Frontal cortex (tissue), 4 donors: ENCODE data around the gene PRKD3. TPM values are rescaled to one million over a fixed set of nuclear protein-coding genes. Genes with fewer than 3 reads are reported as not detected.

Experiments used
- DNase-seq, 2 donors: peaks; one replicate each; pipeline ENCODE4 v3.0.0; 2012; ENCODE audit warnings: low spot score in 2 of 2
- FAIRE-seq: peaks from 2 replicates; lab custom pipeline; 2012; peaks lifted over from hg19 to GRCh38; lab: Jason Lieb, UNC
- total RNA-seq: library from RNA; depleted of rRNA; stranded (reverse); fragments of >200 nt; gene quantifications from one replicate; pipeline ENCODE4 v1.2.3, GENCODE V29; 2014
- donor health status: control.
- donor health status: control.
- donor health status: control.

Gene PRKD3
- total RNA-seq, 1 donor from 2014 or later: 24.1 TPM

DNA sequence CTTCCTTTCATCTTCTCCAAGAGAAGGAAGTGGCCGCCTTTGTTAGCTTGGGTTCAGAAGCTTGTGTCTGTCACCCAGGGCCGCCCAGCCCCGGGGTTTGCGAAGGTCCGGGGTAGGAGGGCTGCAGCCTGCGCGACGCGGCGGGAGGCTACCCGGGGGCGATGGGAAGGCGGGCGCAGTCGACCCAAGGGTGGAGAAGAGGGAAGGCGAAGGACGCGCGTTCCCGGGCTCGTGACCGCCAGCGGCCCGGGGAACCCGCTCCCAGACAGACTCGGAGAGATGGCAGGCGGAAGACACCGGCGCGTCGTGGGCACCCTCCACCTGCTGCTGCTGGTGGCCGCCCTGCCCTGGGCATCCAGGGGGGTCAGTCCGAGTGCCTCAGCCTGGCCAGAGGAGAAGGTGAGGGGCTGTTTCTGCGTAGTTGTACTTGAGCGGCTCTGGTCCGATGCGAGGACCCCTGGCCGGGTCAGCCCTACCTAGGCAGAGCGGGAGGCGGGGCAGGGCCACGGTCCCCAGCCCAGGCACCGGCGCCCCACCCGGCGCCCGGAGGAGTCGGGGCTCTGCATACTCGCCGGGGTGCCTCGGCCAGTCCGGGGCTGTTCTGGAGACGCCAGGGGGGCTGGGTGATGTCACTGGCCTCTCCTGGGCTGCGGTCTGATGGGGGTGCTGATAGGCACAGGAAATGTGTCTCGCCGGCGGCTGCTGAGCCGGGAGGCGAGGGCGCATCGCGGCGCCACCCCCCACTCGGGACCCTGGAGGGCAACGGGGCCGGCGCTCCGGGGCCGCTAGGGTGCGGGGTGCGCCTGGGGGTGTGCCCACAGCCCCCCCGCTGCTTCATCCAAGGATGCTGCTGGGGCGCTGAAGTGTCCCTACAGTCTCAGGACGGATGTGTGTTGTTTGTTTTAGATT is 20.1 kb upstream of the PRKD3 start, which contains the start of gene QPCT:
QPCT (plus strand) TSS at position 178 of the 909 bp plus-strand sequence; CDS start at position 280, 102 bp downstream.
- DNase-seq (peak; percentile 57 to 75), FAIRE-seq (no peak)

DNA sequence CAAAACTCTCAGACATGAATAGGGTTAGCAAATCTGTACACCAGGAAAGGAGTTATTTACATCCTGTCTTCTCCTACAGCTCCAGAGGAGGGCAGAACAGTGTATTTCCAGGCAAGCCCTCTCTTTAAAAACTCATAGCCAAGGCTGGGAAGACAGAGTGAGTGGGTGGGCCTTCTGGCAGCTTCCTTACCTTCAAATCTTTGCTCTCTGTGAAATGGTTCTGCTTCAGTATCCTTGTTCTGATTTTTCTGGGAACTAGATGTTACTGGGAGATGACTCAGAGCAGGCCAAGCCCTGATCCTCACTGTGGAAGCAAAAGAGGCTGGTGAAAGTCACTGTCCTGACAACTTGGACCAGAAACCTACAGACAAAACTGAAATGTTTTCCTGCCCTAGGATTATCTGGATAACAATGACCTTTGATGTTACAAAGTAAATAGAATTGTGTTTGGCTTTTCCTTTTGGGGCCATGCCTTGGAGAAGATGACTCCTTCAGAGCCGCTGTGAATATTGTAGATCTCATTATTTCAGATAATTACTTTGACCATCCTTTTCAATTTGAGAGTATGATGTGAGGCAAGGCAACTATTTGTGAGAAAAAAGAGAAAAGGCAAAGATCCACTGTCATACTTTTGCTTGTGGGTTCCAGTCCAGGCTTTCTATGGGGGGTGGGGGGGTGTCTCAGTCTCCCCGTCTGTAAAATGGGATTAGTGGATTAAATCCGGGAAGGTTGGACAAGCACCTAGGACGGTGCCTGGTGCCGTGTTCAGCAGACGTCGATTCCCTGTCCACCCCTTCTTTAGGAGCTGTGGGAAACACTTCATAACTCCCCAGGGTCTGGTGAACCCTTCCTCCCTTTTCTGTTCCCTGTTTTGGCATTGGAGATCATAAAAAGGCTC is 19.2 kb upstream of the PRKD3 start:
- no peak for FAIRE-seq
- peak in 1 of 2 donors; percentile 56 for DNase-seq

DNA sequence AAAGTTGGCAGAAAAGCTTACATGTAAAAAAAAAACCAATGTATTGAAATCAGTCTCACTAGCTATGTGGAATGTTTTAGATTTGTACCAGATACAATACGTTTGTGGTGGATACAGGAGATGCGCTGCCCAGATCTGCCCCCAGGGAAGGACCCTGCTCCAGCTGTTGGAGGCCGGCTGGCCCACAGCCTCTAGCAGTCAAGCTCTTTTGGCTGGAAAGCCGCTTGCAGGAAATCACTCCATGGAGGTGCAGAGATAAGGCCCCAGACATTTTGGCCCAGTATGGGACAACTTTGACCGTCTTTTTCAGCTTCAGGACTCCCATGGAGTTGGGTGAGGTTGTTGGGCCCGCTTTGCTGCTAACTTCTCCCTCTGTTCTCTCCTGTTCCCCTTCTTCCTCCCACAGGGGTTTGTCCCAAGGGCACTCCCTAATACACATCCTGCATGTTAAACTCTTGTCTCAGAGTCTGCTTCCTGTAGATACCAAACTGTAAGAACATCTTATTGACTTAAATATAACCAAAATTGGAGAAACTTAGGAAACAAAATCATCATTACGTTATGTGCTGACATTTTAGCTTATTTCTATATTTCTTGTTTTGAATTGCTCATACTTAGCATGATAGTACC is 18.1 kb upstream of the PRKD3 start:
- no peak for DNase-seq
- no peak for FAIRE-seq

DNA sequence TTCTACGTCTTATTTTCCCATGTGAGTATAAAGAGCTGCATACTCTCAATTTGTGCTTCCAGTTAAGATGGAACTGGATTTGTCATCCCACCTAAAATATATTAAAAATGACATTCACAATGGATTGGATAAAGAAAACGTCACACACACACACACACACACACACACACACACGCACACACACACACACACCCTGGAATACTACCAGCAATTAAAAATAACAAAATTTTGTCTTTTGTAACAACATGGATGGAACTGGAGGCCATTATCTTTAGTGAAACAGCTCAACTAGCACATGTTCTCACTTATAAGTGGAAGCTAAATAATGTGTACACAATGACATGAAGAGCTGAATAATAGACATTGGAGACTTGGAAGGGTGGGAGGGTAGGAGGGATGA is 16.0 kb upstream of the PRKD3 start:
- no peak for DNase-seq
- FAIRE-seq: no peak

DNA sequence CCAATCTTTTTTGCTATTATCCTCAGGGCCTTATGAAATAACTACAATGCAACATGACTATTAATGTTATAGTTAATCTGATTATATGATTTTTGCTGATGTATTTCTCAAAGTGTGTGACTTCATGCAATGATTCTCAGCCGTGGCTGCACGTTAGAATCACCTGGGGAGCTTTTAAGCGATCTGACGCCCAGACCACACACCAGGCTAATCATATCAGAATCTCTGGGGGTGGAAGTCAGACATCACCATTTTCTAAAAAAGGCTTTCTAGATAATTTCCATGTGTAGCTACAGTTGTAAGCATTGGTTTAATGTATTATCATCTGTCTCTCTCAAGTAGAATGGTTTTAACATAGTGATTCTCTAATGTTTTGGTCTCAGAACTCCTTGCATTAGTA is 14.3 kb upstream of the PRKD3 start:
- DNase-seq (no peak), FAIRE-seq (no peak)

DNA sequence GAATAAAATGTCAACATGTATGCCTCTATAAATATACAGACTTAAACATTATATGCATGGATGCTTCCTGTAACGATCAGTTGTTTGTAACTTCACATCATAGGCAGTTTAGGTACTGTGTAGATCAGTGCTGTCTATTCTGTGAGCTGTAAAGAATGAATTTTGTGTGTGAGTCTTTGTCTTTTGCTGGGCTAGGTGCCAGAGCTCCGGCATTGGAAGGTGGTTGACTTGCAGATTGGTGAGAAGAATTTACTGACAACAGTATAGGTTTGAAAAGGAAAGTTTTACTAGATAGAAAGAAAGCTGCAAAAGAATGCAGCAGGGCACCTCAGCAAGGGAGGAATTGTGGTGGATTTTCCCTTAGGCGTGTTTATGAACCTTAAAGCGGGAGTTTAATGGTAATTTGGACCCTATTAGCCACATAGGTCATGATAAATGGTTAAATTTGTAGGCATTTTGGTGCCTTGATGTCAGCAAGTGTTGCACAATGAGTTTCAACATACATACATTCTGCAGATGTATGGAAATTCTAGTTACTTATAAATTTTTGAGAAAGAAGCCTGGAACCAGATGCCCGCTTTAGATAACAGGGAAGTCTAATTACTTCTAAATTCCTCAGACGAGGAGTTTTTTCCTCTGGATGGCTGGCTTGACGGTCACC is 13.1 kb upstream of the PRKD3 start:
- FAIRE-seq (no peak), DNase-seq (no peak)

DNA sequence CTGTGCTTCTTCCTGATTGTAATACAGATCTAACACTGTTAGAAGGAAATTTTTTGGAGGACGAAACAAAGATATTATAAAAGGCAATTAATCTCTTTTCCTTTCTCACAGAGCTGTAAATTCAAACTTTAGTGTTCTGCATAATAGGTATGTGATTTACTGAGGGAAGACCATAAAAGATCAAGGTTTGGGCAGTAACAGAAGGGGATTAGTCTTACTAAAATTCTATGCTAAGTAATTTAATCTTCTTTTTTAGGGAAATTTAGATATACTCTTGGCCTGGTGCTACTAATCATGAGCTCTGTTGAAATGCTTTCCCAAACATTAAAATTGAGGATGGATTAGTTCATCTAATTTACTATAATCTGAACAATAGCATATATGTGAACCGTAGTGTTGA is 11.0 kb upstream of the PRKD3 start:
- no peak for FAIRE-seq
- DNase-seq: no peak

DNA sequence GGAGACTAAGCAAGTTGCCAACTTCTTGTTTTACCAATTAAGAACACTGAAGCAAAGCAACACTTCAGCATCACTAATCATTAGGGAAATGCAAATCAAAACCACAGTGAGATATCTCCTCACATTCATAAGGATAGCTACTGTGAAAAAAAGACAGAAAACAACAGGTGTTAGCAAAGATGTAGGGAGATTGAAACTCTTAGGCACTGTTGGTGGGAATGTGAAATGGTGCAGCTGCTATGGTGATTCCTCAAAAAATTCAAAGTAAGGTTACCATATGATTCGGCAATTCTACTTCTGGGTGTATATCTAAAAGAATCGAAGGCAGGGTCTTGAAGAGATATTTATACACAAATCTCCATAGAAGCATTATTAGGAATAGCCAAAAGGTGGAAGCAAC is 8.6 kb upstream of the PRKD3 start:
- FAIRE-seq: no peak

DNA sequence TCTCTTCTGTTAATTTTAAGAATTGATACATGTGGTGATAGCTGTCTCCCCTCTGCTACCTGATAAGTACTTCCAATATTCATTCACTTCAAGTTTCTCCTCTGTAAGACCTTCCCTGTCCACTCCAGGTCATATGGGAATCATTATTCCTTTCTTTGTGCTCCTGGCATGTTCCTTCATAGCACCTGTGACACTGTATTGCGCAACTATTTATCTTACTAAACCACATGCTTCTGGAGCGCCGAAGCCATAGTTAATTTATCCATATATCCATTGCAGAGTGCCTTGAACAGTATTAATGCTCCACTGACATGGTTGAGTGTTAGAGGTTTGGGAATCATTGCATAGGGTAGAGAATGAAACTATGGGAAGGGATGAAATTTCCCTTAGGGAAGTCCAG is 7.9 kb upstream of the PRKD3 start:
- DNase-seq (no peak), FAIRE-seq (no peak)

More for the DNA sequence above, 8.6 kb upstream of the PRKD3 start:
- DNase-seq: no peak

DNA sequence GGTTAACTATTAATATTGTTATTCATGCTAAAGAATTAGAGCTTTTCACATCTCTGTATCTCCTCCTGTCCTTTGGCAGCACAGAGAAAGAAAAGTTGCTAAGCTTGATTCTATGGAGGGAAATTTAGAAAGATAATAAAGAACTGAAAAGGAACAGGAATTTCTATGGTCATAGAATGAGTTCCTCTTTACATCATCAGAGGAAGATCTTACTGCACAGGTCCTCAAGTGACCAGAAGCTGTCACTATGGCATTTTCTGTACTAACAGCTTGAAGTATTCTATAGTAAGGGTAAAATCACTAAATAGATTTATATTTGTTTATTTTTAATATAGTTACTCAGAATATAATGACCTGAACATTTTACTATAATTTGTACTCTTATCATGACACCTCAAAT is 6.0 kb upstream of the PRKD3 start:
- DNase-seq (no peak), FAIRE-seq (no peak)

DNA sequence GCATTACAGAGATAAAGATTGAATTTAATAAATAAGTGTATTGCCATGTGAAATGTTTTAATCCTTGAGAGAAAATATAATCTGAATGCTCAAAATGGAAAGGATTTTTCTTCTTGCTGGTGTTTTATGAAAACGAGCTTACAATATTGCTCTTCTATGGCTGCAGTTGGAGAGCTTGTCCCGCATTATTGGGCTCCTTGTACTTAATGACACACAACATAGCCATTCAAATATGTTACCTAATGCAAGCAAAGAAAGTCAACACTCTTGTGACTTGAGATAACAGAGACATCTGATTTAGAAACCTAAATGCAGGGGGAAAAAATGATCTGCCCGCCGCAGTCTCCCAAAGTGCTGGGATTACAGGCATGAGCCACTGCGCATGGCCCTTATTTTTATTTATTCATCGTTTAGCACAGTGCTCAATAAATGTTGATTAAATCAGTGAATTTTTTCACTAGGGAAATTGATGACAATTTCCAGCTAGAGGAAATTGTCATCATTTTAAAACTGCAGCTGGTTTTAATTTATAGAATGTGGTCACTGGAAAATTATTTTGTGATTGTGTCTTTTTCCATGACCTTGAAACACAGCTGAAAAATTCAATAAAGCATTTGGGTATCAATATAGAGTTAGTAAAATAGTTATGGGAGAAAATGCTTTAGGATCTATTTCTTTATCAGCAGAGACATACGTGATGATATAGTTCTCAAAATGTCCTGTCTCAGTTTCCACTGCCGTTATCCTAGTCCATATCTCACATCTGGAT is 2.4 kb upstream of the PRKD3 start:
- FAIRE-seq: no peak
- no peak for DNase-seq

DNA sequence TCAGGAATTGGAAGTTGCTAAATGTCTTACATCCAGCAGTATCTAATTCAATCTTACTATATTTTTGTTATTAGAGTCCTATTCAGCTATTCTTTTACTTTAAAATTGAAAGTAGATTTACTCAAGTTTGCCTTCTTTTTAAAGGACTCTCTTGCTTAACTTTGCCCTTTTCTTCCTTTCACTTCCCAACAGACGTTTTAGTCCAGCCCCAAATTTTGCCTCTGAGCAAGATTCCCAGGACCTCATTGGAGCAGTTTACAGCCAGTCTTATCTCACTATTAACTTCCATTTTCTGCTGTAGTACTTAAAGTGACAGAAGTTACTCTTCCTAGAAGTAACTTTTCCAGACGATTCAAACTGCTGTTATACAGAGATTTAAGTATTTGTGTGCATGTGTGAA is 1.7 kb upstream of the PRKD3 start:
- FAIRE-seq (no peak), DNase-seq (peak; percentile 41 to 48)

DNA sequence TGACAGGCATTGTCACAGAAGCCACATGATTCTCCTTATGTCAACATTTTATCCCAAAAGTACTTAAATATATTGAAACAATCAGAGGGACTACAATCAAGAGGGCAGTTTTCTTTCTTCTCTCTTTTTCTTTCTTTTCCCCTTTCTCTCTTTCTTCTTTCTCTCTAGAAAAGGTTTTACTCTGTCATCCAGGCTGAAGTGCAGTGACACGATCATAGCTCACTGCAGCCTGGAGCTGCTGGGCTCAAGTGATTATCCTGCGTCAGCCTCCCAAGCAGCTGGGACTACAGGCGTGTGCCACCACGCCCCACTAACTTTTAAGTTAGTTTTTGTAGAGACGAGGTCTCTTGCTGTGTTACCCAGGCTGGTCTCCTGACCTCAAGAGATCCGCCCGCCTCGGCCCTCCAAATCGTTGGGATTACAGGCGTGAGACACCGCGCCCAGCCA is 1.0 kb upstream of the PRKD3 start:
- FAIRE-seq (no peak), DNase-seq (no peak)

DNA sequence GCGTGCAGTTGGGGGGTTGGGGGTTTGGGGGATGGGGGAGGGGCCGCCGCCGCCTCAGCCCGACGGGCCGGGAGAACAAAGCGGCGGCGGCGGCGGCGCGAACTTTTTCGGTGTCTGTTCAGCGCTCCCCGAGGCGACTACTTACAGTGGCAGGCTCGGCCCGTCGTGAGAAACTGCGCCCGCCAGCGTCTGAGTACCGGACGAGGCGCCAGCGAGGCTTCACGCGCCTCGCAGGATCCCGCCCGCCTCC is 172 bp downstream of the PRKD3 start:
- no peak for DNase-seq
- FAIRE-seq: no peak

DNA sequence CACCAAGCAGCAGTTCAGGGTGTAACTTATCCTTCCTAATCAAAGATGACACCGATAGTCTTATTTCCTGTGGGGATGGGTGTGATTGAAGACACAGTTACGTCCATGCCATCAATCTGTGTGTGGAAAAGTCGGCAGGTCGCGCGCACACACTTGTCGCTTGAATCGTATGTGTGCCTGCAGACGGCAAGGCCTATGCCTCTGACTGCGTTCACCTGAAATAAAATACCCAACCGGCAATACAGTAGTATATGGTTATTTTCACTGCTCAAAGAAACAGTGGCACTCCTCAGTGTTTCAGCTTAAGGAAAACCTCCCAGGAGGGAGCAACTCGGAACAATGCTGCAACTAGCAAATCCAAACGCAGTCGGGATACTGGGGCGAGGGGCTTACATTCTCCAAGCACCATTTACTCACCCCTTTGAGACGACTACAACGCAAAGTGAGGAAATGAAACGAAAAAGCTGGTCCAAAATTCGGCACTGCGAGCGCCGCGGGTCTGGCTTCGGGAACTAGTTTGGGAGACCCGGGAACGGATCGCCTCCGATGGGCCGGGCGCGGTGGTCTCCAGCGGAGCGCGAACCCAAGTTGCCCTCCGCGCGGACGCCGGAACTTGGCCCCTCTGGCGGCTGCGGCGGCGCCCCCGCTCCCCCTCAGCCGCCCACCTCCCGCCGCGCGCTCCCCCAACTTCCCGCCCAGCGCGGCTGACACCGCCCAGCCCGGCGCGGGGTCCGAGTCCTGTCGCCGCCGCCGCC is 675 bp downstream of the PRKD3 start:
- DNase-seq: peak in 1 of 2 donors; percentile 11
- FAIRE-seq: no peak

DNA sequence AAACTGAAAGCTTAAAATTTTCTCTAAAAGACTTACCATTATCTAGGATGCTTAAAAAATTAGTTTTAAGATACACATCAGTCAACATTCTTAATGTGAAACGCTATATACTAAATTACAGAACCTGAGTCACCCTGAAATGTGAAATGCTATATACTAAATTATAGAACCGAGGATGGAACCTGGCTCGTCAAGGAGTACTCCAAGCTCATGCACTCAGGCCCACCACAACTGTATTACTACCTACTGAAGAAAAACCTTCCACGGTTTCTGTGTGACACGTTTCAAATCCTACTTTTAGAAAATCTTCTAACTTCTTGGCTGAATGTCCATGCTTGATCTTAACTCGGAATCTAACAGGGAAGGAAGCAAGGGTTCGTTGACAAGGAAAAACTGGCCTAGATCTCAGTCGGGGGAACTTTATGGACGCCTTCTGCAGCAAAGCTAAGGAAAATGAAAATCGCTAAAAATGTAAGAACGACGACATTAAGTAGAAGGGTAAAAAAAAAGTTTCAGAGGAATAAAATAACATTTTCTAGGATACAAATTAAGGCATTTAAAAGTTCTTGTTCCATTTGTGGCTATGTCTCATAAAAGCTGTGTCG is 1.4 kb downstream of the PRKD3 start:
- DNase-seq (no peak), FAIRE-seq (no peak)

DNA sequence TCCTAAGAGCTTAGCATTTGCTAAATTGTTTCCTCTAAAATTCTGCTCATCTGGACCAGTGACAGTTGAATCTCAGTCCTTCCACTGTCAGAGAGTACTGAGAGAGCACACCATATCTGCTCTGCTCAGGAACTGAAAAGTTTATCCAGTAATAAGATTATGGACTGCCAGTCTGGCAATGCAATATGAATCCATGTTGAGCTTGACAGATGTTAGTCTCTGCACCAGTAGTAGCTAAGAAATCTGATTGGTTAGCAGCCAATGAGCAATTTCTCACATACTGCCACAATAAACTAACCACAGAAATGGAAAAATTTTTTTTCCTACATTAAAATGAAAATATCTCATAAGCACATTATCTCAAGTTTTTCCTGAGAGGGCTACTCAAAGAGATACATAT is 2.3 kb downstream of the PRKD3 start:
- no peak for FAIRE-seq
- no peak for DNase-seq

DNA sequence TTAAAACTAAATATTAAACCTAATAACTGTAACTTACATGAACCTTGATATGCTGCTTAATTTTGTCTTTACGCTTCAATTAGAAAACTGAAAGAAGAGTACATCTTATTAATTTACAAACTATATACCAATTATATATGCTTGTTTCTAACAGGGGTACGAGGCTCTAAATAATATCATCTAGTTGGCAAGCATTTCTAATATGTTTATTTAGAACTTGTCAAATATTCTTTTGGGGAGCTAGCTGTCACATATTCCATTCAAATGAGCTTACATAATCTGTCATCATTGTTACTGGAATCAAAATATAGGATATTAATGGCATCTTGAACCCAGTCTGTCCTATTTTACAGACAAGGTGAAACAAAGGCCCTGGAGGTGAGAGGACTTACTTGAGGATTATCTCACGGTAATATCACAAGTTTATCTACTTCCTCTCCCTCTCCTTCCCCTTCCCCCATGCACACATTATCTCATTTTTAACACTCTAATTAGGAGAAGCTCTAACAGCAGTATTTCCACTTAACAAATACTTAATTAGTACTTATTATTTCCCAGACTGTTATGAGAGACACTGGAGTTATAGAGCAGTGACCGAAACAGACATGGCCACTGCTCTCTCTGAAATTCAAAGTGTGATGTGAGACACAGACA is 3.5 kb downstream of the PRKD3 start:
- FAIRE-seq (no peak), DNase-seq (no peak)
